Caco-2 (cell line): Measurements from ENCODE around the gene CAMSAP1. TPM values are rescaled to one million over a fixed set of nuclear protein-coding genes. Genes with fewer than 3 reads are reported as not detected.

Experiments
- BruUV-seq: library from RNA; stranded (reverse); fragments of 400-500 nt; replicated peaks from 2 replicates; lab custom pipeline; 2021; lab: Mats Ljungman, UMichigan
- CTCF ChIA-PET: fragments of 300-600 bp; sonication (Branson Sonifier 250); formaldehyde crosslinking; loops from one replicate; lab custom pipeline; 2022; ENCODE audit warnings: antibody characterized with exemption; lab: Charles Lee
- POLR2A ChIA-PET: fragments of 300-600 bp; sonication (Branson Sonifier 250); formaldehyde crosslinking; loops from one replicate; lab custom pipeline; 2022; ENCODE audit warnings: antibody characterized with exemption; lab: Charles Lee
- DNase-seq, 2 experiments: peaks; one replicate each; pipeline versions ENCODE4 v3.0.0 to v3.0.0-alpha.2; 2020 to 2022
- H3K27me3 ChIP-seq: replicated peaks from 2 replicates; pipeline ENCODE4 v1.6.0; 2011; ENCODE audit warnings: low read length; ENCODE audit not compliant: control insufficient read depth, insufficient read depth
- H3K36me3 ChIP-seq: 2 replicates; pipeline ENCODE4 v1.5.1; 2011; ENCODE audit warnings: low read length; ENCODE audit not compliant: control insufficient read depth, insufficient read depth
- H3K4me1 ChIP-seq: fragments of 250-450 bp; sonication (Bioruptor Pico); 2 replicates; pipeline ENCODE4 v1.5.1; 2020; ENCODE audit warnings: mild to moderate bottlenecking
- H3K4me3 ChIP-seq: 2 replicates; pipeline ENCODE4 v1.5.1; 2011; ENCODE audit warnings: low read depth, mild to moderate bottlenecking, control low read depth, low read length
- H3K9me3 ChIP-seq: fragments of 250-450 bp; sonication (Bioruptor Pico); 2 replicates; pipeline ENCODE4 v1.5.1; 2020; ENCODE audit warnings: mild to moderate bottlenecking, moderate library complexity
- H3K27ac Mint-ChIP-seq: one replicate; pipeline ENCODE4 v1.8.0; 2022; ENCODE audit warnings: mixed read lengths; ENCODE audit not compliant: unreplicated experiment
- H3K27me3 Mint-ChIP-seq: one replicate; pipeline ENCODE4 v1.8.0; 2022; ENCODE audit warnings: mixed read lengths; ENCODE audit not compliant: insufficient read depth, unreplicated experiment
- H3K36me3 Mint-ChIP-seq: one replicate; pipeline ENCODE4 v1.8.0; 2022; ENCODE audit warnings: mild to moderate bottlenecking, mixed read lengths; ENCODE audit not compliant: insufficient read depth, unreplicated experiment
- H3K4me1 Mint-ChIP-seq: one replicate; pipeline ENCODE4 v1.8.0; 2022; ENCODE audit warnings: low read depth, mixed read lengths; ENCODE audit not compliant: unreplicated experiment
- H3K4me3 Mint-ChIP-seq: one replicate; pipeline ENCODE4 v1.8.0; 2022; ENCODE audit warnings: mild to moderate bottlenecking, moderate library complexity, mixed read lengths; ENCODE audit not compliant: unreplicated experiment
- H3K9me3 Mint-ChIP-seq: one replicate; pipeline ENCODE4 v1.8.0; 2022; ENCODE audit warnings: mixed read lengths; ENCODE audit not compliant: unreplicated experiment
- intact Hi-C: fragments of 100-400 bp; cut with micrococcal nuclease; formaldehyde crosslinking; loops from one replicate; pipeline ENCODE4 v1.10.0; 2022; ENCODE audit not compliant: unreplicated experiment
- total RNA-seq: library from RNA; stranded (reverse); gene quantifications from 2 replicates; pipeline ENCODE4 v1.2.3, GENCODE V29; 2022
- TF ChIP-seq, protein P1 (sequence below), 2 experiments: fragments of 200-600 bp in 1 of 2; IDR thresholded peaks; 1 replicate in 1 of 2; 2 replicates in 1 of 2; pipeline versions ENCODE4 v1.5.1 to v1.8.0; 2011 to 2022; ENCODE audit warnings: antibody characterized with exemption in 1 of 2, control low read depth in 1 of 2, inconsistent platforms in 1 of 2, low read depth in 1 of 2, low read length in 1 of 2, mild to moderate bottlenecking in 1 of 2, moderate library complexity in 1 of 2; ENCODE audit not compliant: insufficient read depth in 1 of 2, severe bottlenecking in 1 of 2, unreplicated experiment in 1 of 2

The CAMSAP1 gene
- total RNA-seq, 1 experiment from 2014 or later = 31.3 TPM

DNA sequence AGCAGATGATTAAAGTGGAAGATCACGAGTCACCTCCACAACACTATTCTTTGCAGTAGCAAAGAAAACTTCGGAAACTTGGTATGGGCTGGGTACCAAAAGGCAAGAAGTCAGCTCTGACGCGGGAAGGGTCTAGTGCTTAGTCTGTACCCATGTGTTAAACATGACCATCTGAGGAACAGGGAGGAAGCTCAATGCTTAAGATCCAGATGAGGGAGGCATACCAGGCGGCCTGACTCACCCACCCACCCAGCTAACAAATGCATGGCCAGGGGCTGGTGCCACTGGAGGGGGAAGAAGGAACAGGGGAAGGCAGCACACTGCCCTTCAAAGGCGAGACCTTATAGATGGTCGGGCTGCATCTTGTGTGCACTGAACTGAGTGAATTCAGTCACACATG lies 41.8 kb downstream of the CAMSAP1 start:
- H3K27me3 ChIP-seq = no peaks in the 10 kb centered on the region
- no TSS peak for BruUV-seq

DNA sequence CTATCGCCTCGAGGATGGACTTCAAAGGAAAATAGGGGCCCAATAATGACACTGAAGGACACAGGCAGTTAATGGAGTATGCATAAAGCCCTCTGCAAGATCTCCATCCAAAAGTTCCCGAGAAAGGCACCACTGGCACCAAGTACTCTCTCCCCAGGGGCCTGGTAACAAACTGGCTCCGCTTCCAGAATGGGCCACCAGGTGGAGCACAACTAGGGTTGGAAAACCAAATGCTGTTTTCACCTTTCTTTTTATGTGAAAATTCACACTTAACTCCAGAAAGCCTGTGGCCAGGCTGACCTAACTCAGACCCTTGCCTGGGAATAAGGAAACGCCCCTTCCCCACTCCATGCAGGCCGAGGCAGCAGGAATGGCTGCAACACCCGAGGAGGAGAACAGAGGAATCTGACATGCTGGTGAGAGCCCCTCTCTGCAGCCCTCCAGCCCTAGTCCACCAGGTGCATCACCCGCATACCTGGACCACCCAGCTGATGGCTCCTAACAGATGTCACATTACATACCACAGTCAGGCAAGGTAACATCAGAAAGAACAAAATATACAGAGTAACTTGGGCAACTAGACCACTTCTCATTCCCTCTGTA lies 42.8 kb downstream of the CAMSAP1 start:
- BruUV-seq = no TSS peak
- Histone ChIP-seq H3K27me3 (no peaks in the 10 kb centered on the region), H3K4me1 (no peaks in the 10 kb centered on the region), H3K4me3 (no peak overlapping the region), H3K9me3 (no peaks in the 10 kb centered on the region), H3K36me3 (no peaks in the 10 kb centered on the region)
- intact Hi-C loops = loop anchor here (2.0 to 10.0 kb wide), 3 partner anchors 43 to 258 kb away; partner anchors contain the start of gene CAMSAP1
- no peaks in the 10 kb centered on the region for H3K9me3 Mint-ChIP-seq
- ChIA-PET POLR2A (no interaction called here), CTCF (interaction anchor here (0.6 to 1.0 kb wide), 2 partner anchors 10 to 43 kb away, joined by 3 to 5 read pairs; partner anchors contain the start of gene CAMSAP1)
- no peaks in the 10 kb centered on the region for H3K4me1 Mint-ChIP-seq
- TF ChIP-seq, protein P1, sequence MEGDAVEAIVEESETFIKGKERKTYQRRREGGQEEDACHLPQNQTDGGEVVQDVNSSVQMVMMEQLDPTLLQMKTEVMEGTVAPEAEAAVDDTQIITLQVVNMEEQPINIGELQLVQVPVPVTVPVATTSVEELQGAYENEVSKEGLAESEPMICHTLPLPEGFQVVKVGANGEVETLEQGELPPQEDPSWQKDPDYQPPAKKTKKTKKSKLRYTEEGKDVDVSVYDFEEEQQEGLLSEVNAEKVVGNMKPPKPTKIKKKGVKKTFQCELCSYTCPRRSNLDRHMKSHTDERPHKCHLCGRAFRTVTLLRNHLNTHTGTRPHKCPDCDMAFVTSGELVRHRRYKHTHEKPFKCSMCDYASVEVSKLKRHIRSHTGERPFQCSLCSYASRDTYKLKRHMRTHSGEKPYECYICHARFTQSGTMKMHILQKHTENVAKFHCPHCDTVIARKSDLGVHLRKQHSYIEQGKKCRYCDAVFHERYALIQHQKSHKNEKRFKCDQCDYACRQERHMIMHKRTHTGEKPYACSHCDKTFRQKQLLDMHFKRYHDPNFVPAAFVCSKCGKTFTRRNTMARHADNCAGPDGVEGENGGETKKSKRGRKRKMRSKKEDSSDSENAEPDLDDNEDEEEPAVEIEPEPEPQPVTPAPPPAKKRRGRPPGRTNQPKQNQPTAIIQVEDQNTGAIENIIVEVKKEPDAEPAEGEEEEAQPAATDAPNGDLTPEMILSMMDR (IDR thresholded peaks at IDR 0.05; ENCODE audit: insufficient read depth in 1 of 2, low read depth in 1 of 2, low read length in 1 of 2, severe bottlenecking in 1 of 2, unreplicated experiment in 1 of 2) = peak; percentile 88 to 90
- peaks cover 31% of the 10 kb centered on the region for H3K36me3 Mint-ChIP-seq
- no peak overlapping the region for H3K27ac Mint-ChIP-seq
- DNase-seq = peak; percentile 64 to 74
- no peak overlapping the region for H3K4me3 Mint-ChIP-seq
- no peaks in the 10 kb centered on the region for H3K27me3 Mint-ChIP-seq

More for the DNA sequence above, 41.8 kb downstream of the CAMSAP1 start:
- Mint-ChIP-seq H3K9me3 (no peaks in the 10 kb centered on the region), H3K4me1 (no peaks in the 10 kb centered on the region), H3K36me3 (peaks cover 30% of the 10 kb centered on the region), H3K27me3 (no peaks in the 10 kb centered on the region), H3K4me3 (no peak overlapping the region), H3K27ac (no peak overlapping the region)
- ChIA-PET POLR2A (no interaction called here), CTCF (interaction anchor here (0.6 kb wide), 1 partner anchor 262 kb away, joined by 3 read pairs; no protein-coding TSS in a partner anchor)
- Histone ChIP-seq H3K9me3 (no peaks in the 10 kb centered on the region), H3K36me3 (no peaks in the 10 kb centered on the region), H3K4me1 (no peaks in the 10 kb centered on the region), H3K4me3 (no peak overlapping the region)
- TF ChIP-seq, protein P1 (IDR thresholded peaks at IDR 0.05; ENCODE audit: insufficient read depth in 1 of 2, low read depth in 1 of 2, low read length in 1 of 2, severe bottlenecking in 1 of 2, unreplicated experiment in 1 of 2) = no peak
- no peak for DNase-seq
- intact Hi-C loops = loop anchor here (2.0 to 10.0 kb wide), 2 partner anchors 79 to 257 kb away; no protein-coding TSS in a partner anchor

DNA sequence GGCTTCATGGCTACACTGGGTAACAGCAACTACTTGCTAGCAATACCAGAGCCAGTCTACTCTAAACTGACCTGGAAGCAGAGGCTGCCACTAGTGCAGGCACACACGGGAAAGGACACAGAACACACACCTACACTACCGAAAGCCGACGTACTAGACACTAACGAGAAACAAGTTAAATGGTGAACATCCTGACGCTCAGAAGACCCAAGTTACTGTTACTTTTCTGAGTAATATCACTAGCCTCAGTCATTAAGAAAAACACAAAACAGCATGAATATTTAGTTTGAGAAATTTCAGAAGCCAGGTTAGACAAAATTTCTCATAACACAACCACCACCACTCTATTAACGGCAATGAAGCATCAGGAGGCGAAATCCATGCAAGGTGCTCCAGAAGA lies 44.5 kb downstream of the CAMSAP1 start:
- Mint-ChIP-seq H3K9me3 (no peaks in the 10 kb centered on the region), H3K27ac (no peak overlapping the region), H3K4me3 (no peak overlapping the region), H3K36me3 (peaks cover 31% of the 10 kb centered on the region), H3K4me1 (no peaks in the 10 kb centered on the region), H3K27me3 (no peaks in the 10 kb centered on the region)
- H3K4me3 ChIP-seq = no peak overlapping the region
- H3K27me3 ChIP-seq = no peaks in the 10 kb centered on the region
- TF ChIP-seq, protein P1 (IDR thresholded peaks at IDR 0.05; ENCODE audit: insufficient read depth in 1 of 2, low read depth in 1 of 2, low read length in 1 of 2, severe bottlenecking in 1 of 2, unreplicated experiment in 1 of 2) = no peak
- intact Hi-C loops = loop anchor here (5.0 to 10.0 kb wide), 2 partner anchors 44 to 82 kb away; partner anchors contain the start of gene CAMSAP1
- BruUV-seq = no TSS peak
- DNase-seq = no peak
- CTCF ChIA-PET = no interaction called here
- H3K36me3 ChIP-seq = no peaks in the 10 kb centered on the region
- no peaks in the 10 kb centered on the region for H3K4me1 ChIP-seq
- no peaks in the 10 kb centered on the region for H3K9me3 ChIP-seq
- POLR2A ChIA-PET = no interaction called here
